Measurements from ENCODE around the gene PLSCR1. TPM values are rescaled to one million over a fixed set of nuclear protein-coding genes. Genes with fewer than 3 reads are reported as not detected.

PLSCR1 gene
- total and polyA plus RNA-seq, 9 of the 15 experiments (the other 6 are each of a cell fraction or from before 2014, with no cell fraction given) = 40.6 to 122 (median 69.1) TPM

DNA sequence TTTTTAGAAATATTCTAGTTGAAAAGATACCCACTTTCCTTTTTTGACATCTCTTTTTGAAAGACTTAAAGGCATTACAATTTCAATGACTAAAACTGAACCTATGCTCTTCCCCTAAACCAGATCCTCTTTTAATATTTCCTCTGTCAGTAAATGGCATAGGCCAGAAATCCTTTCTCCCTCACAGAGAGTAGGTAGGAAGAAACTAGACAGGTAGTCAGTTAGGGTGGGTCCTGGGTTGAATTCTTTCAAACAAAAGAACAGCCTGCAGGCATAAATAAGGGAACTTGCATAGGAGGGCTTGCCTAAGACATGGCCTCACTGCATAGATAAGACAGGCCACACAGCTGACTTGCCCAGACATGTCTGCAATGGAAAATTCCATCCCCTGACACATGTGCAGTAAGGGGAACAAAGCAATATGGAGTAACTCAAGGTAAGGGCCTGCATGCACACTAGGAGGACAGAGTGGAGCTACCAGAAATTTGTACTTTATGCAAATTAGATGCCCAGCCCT lies 37.6 kb upstream of the PLSCR1 start:
- H3K9me3 ChIP-seq (replicated peaks; ENCODE audit: control insufficient read depth, insufficient read depth, low read depth, low read length) = no peaks in the 10 kb centered on the region; the same call in 1 of the 2 replicates
- no peaks in the 10 kb centered on the region for H3K9me1 ChIP-seq (ENCODE audit: control insufficient read depth, insufficient read depth, low read length)
- FAIRE-seq (no peak), DNase-seq (ENCODE audit: extremely low read depth in 1 of 4, low spot score in 3 of 4) (no peak), ATAC-seq (no peak)
- H3K36me3 ChIP-seq (ENCODE audit: control insufficient read depth, insufficient read depth, low read length) = no peaks in the 10 kb centered on the region
- in situ Hi-C loops (cut with MboI) (loop anchor here (25.0 kb wide), 2 partner anchors 245 to 520 kb away; no protein-coding TSS in a partner anchor), intact Hi-C loops (cut with micrococcal nuclease) (no loop called here)
- H3K27me3 ChIP-seq (ENCODE audit: control insufficient read depth in 2 of 2, insufficient read depth in 2 of 2, low read length in 2 of 2) = no peaks in the 10 kb centered on the region
- H3K4me2 ChIP-seq (ENCODE audit: insufficient read depth, low read length) = no peak overlapping the region
- H3K27ac ChIP-seq (ENCODE audit: extremely low read depth, low read depth, low read length) = no peak overlapping the region
- no peak overlapping the region for H3K4me3 ChIP-seq
- BruUV-seq (replicated peaks) = no TSS peak
- H3K9ac ChIP-seq (ENCODE audit: insufficient read depth in 1 of 2, low read depth in 2 of 2, low read length in 2 of 2) = no peak overlapping the region
- H3K4me1 ChIP-seq (replicated peaks in 1 of 2; ENCODE audit: control insufficient read depth in 2 of 2, insufficient read depth in 2 of 2, low read length in 2 of 2) = no peaks in the 10 kb centered on the region
- ChIA-PET POLR2A (no interaction called here), CTCF (ENCODE audit: low intra/inter-chr PET ratio) (no interaction called here)
- no peak overlapping the region for H2AFZ ChIP-seq (ENCODE audit: low read depth, low read length)
- H3K79me2 ChIP-seq (ENCODE audit: control insufficient read depth, insufficient read depth, low read length) = no peaks in the 10 kb centered on the region
- no peaks in the 10 kb centered on the region for H4K20me1 ChIP-seq (replicated peaks; ENCODE audit: control insufficient read depth, insufficient read depth, low read length)
- TF ChIP-seq PTTG1 (tag; IDR thresholded peaks at IDR 0.05; ENCODE audit: low read depth) (peak; percentile 68; the same call in 1 of the 2 replicates), ZNF311 (CRISPR knock-in tag; IDR thresholded peaks at IDR 0.05) (peak; percentile 82), CEBPB (tag; IDR thresholded peaks at IDR 0.05) (peak; percentile 36), MAZ (CRISPR knock-in tag; conservative IDR thresholded peaks at IDR 0.05 in 1 of 2, IDR thresholded peaks at IDR 0.05 in 1 of 2) (peak in 1 of 2 experiments; percentile 56; a peak in 1 of 4 replicates), KLF10 (CRISPR knock-in tag; IDR thresholded peaks at IDR 0.05) (no peak), ZNF586 (CRISPR knock-in tag; conservative IDR thresholded peaks at IDR 0.05) (peak; percentile 74; the same call in 1 of the 2 replicates), ELF4 (CRISPR knock-in tag; IDR thresholded peaks at IDR 0.05) (0 out of 2 replicates have a peak, but pooled peaks have one; percentile 59), TRIM28 (IDR thresholded peaks at IDR 0.05) (no peak), NR4A1 (CRISPR knock-in tag; IDR thresholded peaks at IDR 0.05) (no peak), NR4A1 (tag; IDR thresholded peaks at IDR 0.05) (peak; percentile 94), FOSL1 (tag; conservative IDR thresholded peaks at IDR 0.05) (no peak), POU5F1 (IDR thresholded peaks at IDR 0.05; ENCODE audit: borderline replicate concordance, low read depth, low read length, partially characterized antibody) (no peak), ETV1 (tag; conservative IDR thresholded peaks at IDR 0.05; ENCODE audit: low read depth) (no peak), DMBX1 (CRISPR knock-in tag; IDR thresholded peaks at IDR 0.05; ENCODE audit: borderline replicate concordance) (peak; percentile 73; the same call in 1 of the 2 replicates)
- TF ChIP-seq, protein P1, sequence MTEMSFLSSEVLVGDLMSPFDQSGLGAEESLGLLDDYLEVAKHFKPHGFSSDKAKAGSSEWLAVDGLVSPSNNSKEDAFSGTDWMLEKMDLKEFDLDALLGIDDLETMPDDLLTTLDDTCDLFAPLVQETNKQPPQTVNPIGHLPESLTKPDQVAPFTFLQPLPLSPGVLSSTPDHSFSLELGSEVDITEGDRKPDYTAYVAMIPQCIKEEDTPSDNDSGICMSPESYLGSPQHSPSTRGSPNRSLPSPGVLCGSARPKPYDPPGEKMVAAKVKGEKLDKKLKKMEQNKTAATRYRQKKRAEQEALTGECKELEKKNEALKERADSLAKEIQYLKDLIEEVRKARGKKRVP (CRISPR knock-in tag; IDR thresholded peaks at IDR 0.05) = peak; percentile 79
- TF ChIP-seq, protein P2, sequence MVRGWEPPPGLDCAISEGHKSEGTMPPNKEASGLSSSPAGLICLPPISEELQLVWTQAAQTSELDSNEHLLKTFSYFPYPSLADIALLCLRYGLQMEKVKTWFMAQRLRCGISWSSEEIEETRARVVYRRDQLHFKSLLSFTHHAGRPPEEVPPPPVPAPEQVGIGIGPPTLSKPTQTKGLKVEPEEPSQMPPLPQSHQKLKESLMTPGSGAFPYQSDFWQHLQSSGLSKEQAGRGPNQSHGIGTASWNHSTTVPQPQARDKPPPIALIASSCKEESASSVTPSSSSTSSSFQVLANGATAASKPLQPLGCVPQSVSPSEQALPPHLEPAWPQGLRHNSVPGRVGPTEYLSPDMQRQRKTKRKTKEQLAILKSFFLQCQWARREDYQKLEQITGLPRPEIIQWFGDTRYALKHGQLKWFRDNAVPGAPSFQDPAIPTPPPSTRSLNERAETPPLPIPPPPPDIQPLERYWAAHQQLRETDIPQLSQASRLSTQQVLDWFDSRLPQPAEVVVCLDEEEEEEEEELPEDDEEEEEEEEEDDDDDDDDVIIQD (CRISPR knock-in tag; IDR thresholded peaks at IDR 0.05) = no peak
- TF ChIP-seq, protein P3, sequence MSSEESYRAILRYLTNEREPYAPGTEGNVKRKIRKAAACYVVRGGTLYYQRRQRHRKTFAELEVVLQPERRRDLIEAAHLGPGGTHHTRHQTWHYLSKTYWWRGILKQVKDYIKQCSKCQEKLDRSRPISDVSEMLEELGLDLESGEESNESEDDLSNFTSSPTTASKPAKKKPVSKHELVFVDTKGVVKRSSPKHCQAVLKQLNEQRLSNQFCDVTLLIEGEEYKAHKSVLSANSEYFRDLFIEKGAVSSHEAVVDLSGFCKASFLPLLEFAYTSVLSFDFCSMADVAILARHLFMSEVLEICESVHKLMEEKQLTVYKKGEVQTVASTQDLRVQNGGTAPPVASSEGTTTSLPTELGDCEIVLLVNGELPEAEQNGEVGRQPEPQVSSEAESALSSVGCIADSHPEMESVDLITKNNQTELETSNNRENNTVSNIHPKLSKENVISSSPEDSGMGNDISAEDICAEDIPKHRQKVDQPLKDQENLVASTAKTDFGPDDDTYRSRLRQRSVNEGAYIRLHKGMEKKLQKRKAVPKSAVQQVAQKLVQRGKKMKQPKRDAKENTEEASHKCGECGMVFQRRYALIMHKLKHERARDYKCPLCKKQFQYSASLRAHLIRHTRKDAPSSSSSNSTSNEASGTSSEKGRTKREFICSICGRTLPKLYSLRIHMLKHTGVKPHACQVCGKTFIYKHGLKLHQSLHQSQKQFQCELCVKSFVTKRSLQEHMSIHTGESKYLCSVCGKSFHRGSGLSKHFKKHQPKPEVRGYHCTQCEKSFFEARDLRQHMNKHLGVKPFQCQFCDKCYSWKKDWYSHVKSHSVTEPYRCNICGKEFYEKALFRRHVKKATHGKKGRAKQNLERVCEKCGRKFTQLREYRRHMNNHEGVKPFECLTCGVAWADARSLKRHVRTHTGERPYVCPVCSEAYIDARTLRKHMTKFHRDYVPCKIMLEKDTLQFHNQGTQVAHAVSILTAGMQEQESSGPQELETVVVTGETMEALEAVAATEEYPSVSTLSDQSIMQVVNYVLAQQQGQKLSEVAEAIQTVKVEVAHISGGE (CRISPR knock-in tag; IDR thresholded peaks at IDR 0.05) = 0 out of 6 replicates have a peak, but pooled peaks of 1 of the 3 experiments have one; percentile 32

Data from K562 (cell line).